ENCODE data around the gene HOXB9.

Gene HOXB9

DNA sequence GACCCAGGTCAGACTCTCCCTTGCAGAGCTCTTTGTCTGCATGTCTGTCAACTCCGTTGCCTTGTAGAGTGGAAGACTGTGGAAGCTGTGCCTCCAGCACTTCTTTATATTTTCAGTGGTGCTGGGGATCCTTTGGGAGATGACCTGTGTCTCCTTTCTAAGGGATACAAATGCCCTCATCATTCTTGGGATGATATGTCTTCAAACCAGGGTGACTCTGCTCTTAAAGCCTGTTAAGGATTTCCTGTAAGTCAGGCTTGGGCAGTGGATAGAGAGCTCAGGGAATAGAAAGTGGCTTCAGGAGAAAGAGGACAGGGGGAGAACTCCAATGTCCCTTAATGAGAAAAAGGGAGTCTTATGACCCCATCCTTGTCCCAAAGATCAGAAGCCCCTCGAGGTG lies 37.6 kb downstream of the HOXB9 start:
- in situ Hi-C loops (cut with HindIII; ENCODE audit: low sequenced_read_pairs) = no loop called here

GRCh38 chr17:48588074-48588415 lies 38.1 kb downstream of the HOXB9 start:
- in situ Hi-C loops (cut with HindIII; ENCODE audit: low sequenced_read_pairs) = no loop called here

GRCh38 chr17:48587276-48588073 lies 38.7 kb downstream of the HOXB9 start:
- in situ Hi-C loops (cut with HindIII; ENCODE audit: low sequenced_read_pairs) = no loop called here

DNA sequence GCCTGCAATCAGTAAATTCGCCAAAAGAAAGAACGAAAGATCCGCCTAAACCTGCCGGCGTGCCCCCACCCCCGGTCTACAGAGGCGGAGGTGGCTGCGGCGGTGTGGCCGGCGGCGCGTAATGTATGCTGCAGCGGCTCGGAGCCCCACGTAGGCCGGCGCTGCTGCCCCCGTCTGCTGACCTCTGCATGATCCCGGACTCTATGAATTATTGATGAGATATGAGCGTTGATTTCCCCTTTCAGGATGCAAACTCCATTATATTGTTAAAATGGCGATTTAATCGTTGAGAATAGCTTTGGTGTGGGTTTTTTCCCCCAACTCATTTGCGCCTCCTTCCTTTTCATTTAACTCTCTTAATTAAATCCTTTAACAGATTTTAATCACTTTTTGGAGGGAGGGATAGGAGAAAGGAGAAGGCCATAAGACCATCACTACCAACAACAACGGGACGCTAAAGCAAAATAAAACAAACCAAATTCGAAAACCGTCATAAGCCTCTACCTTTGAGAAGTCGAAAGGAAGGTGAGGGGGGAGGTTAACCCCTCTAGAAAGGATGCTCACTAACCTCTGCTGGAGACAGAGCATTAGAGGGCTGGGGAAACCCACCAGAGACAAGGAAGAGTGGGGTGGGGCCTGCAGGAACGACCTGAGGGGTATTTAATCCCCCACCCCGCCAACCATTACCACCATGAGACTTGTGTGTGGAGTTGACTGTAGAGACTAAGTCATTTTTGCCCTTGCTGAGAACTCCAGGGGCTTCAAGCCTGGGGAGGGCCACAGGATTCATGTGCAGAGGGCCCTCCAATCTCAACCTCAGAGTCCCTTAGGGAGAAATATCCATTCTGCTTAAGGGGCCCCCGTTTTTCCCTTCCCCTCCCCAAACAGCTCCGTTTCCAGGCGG lies 39.6 kb downstream of the HOXB9 start:
- in situ Hi-C loops (cut with HindIII; ENCODE audit: low sequenced_read_pairs) = no loop called here

- in situ Hi-C loops (cut with HindIII; ENCODE audit: low sequenced_read_pairs) = no loop called here
These were observed 41.9 kb downstream of the HOXB9 start for GRCh38 chr17:48584223-48584741.

DNA sequence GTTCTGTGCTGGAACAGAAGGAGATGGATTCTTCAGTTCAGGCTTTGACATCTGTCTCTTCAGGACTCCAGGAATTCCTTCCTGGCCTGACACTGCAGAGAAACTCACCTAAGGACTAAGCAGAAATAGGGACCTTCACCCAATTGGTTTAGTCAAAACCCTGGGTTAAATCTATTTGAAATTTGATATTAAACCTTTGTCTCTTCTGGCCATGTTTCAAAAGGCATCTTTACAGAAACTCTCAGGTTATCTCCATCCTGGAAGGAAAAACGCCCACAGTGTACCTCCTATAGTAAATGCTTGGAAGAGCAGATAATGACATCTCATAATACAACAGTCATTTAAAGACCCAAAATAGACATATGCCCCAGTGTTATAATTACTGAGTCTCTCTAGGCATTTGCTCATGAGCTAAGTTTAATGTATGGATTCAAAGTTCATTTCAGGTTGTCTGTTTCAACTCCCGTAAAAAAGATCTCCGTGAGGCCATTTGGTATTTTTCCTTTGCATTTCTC lies 42.4 kb downstream of the HOXB9 start:
- in situ Hi-C loops (cut with HindIII; ENCODE audit: low sequenced_read_pairs) = no loop called here

GRCh38 chr17:48582750-48583069 lies 43.4 kb downstream of the HOXB9 start:
- in situ Hi-C loops (cut with HindIII; ENCODE audit: low sequenced_read_pairs) = no loop called here

DNA sequence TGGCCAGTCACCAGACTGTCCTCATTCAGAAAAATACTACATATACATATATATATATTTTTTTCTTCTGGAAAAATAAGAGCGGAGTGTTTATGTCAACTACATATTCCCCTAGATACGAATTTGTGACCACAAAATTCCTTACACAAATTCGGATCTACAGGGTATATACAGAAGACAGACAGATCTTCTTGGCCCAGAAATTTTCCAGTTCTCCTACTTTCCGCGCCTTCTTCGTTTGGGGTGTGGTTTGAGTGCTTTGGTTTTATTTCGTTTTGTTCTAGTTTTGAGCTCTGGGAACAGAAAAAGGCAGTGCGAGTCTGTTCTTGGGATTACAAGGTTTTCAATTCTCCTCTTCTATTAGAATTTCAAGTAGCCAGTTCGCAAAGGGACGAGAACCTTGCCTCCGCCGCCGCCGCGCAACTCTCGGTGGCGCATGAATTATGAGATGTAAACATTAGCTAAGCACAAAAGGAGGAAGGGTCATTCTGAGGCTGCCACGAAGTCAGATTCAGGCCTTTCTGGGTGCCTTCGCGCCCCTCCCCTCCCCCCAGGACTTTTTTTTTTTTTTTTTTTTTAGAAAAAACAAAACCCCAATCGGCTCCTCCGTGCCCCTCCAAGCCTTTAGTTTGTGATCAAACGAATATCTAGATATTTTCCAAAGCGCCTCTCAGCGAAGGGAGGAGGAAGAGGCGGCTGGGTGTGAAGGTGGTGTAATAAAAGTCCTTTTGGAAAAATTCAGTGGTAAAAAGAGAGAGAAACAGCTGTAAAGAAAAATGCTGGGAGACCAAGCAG lies 46.2 kb downstream of the HOXB9 start:
- in situ Hi-C loops (cut with HindIII; ENCODE audit: low sequenced_read_pairs) = no loop called here

DNA sequence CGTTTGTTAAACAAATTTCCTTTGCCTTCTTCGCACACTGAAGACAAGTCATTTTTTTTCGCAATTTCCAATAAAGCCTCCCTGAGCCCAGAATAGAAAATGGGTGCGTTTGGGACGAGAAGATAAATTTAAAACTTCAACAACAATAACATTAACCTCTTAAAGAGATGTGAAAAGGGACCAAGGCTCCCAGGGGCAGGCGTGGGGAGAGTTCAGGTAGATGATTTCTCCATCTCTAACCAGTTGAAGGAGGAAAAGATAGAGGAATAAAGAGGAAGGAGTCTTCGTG lies 46.7 kb downstream of the HOXB9 start:
- in situ Hi-C loops (cut with HindIII; ENCODE audit: low sequenced_read_pairs) = no loop called here

GRCh38 chr17:48578616-48579470 lies 47.3 kb downstream of the HOXB9 start:
- in situ Hi-C loops (cut with HindIII; ENCODE audit: low sequenced_read_pairs) = no loop called here

- in situ Hi-C loops (cut with HindIII; ENCODE audit: low sequenced_read_pairs) = no loop called here
These were observed 48.1 kb downstream of the HOXB9 start, which contains the start of gene HOXB4 for GRCh38 chr17:48577946-48578615. Gene HOXB4, minus strand, starts transcription at chr17:48578350. Its CDS starts 31 bp downstream, at chr17:48578319.

DNA sequence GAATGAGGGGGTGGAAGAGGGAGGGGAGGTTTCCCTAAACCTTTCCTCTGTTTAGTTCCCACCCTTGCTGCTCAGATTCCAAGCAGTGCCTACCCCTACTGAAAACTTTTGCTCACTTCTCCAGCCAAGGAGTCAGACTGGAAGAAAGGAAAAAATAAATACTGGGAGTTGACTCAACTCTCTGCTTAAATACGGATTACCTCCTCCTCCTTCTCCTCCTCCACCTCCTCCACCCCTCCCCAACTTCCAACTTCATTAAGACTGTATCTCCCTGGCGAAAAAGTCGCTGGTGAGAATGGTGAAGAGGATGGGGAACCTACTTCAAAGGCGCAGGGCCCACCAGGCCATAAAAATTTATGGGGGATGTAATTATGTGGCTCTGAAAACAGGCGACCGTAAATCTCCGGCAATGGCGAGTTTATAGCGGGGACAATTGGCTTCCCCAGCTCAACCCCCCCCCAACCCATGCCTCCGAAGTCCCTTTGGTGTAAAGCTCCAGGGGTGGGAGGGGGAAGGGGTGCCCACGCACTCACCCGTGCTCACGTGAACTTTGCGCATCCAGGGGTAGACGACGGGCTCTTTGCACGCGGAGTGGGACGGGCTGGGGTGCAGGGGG lies 48.7 kb downstream of the HOXB9 start:
- in situ Hi-C loops (cut with HindIII; ENCODE audit: low sequenced_read_pairs) = no loop called here

DNA sequence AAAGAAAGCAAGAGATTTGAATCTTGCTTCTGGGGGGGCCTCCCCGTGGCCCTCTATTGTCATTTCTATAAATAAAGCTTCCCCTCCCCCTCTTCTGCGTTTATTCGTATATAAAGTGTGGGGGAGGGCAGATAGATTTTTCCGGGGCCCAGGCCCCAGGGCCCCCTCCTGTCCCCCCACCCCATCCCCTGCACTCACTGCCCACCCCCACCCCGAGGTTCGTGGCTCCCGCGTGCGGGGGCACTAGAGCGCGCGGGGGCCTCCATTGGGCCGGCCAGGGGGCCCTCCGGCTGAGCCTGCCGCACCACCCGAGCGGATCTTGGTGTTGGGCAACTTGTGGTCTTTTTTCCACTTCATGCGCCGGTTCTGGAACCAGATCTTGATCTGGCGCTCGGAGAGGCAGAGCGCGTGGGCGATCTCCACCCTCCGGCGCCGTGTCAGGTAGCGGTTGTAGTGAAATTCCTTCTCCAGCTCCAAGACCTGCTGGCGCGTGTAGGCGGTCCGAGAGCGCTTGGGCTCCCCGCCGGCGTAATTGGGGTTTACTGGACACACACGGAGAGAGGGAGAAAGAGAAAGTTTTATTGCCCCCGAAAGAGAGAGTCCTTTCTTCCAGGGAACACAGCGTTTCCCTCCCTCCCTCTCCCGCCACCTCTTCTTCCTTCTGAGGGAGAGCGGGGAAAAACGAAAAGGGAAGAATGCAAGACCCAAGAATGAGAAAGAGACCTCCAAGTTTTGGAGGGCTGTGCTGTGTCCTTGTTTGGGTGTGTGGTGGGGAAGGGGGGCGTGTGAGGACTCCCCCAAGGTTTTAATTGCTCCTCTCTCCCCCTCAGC lies 49.5 kb downstream of the HOXB9 start:
- in situ Hi-C loops (cut with HindIII; ENCODE audit: low sequenced_read_pairs) = no loop called here

DNA sequence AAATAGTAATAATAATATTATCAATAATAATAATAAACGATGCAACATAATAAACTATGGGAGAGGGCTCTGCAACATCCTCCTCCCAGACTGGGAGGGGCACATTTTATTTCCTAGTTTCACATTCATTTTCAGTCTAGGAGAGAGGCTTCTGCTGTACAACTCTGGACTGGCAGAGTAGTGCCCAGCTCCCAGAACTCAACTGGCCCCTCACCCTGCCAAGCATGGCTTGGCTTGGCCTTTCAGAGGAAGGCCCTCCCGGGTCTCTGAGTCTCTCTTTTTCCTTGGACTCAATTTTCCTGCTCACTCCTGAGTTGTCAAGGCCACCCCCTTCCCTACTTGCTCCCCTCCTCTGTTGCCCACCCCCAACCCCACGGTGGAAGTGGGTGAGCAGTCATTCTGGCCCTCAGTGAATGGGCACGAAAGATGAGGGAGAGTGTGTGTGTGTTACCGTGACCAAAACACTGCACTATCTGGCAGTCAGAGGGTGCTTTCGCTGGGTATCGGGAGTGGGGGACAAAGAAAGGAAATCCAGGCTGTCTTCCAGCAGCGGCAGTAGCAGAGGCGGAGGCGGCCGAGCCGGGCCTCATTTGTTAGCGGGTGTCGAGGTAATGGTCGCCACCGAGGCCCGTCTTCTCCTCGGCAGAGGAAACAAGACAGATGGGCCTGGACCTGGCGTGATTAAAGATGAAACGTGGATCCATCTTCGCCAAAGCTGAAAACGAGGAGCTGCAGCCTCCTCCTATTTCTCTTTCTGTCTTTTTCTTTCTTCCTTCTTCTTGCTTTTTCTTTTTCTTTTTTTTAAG lies 50.3 kb downstream of the HOXB9 start:
- in situ Hi-C loops (cut with HindIII; ENCODE audit: low sequenced_read_pairs) = no loop called here

GRCh38 chr17:48575066-48575582 lies 51.0 kb downstream of the HOXB9 start:
- in situ Hi-C loops (cut with HindIII; ENCODE audit: low sequenced_read_pairs) = no loop called here

- in situ Hi-C loops (cut with HindIII; ENCODE audit: low sequenced_read_pairs) = no loop called here
These were observed 51.6 kb downstream of the HOXB9 start for GRCh38 chr17:48574505-48575065.

DNA sequence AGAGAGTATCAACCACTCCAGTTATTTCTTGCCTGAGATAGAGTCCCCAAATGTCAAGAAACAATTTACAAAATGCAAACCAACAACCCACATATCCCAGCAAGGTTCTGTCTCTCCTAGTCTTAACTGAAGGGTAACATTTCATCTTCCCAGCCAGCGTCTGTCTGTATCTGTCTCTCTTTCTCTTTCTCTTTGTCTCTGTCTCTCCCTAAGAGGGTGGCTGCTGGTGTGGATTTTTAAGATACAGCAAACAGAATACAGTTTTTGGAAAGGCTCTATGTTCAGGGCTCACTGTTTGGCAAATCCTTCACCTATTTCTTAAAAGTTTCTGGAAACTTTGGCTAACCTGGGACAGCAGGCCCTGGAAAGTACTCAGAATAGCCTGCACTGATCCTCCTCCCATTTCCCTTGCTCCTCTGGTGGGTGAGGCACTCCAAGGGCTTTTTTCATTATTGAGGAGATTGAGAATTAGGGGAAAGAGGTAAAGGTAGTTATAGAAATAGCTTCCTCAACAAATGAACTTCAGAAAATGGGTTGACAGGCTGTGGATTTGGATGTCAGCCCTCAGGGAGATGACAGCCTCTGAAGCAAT lies 54.2 kb downstream of the HOXB9 start:
- in situ Hi-C loops (cut with HindIII; ENCODE audit: low sequenced_read_pairs) = no loop called here

Measured in DLD1 (cell line).